DOHH2 (cell line): Measurements from ENCODE around the gene DKK2.

Source experiments
- CTCF ChIP-seq: fragments of 200-600 bp; sonication (generic); IDR thresholded peaks from one replicate; pipeline ENCODE4 v1.5.1; 2014; ENCODE audit warnings: antibody characterized with exemption, mild to moderate bottlenecking, low read depth, low read length; ENCODE audit not compliant: poor library complexity, severe bottlenecking
- EZH2phosphoT487 ChIP-seq: fragments of 200-600 bp; sonication (generic); IDR thresholded peaks from 2 replicates; pipeline ENCODE4 v1.6.1; 2017; ENCODE audit warnings: borderline replicate concordance, mild to moderate bottlenecking, antibody characterized with exemption, low read length, moderate library complexity, mixed read lengths

- TF ChIP-seq CTCF (no peak), EZH2phosphoT487 (no peak)
These were observed 41.1 kb upstream of the DKK2 start for GRCh38 chr4:107077192-107077591.
